SK-N-SH (cell line): ENCODE results near the gene GCNT2. TPM values are rescaled to one million over a fixed set of nuclear protein-coding genes. Genes with fewer than 3 reads are reported as not detected.

Source experiments
- CTCF ChIA-PET: fragments of 300-600, 350-600 bp; formaldehyde crosslinking; extraction: SDS; loops from one replicate; lab custom pipeline; 2021; lab: Yijun Ruan, JAX
- POLR2A ChIA-PET: fragments of 350-600 bp; sonication (Branson Sonifier 250); formaldehyde crosslinking; extraction: SDS; loops from one replicate; lab custom pipeline; 2020; ENCODE audit warnings: antibody characterized with exemption, inconsistent platforms; lab: Yijun Ruan, JAX
- DNase-seq: peaks from one replicate; pipeline ENCODE4 v3.0.0; 2012
- H2AFZ ChIP-seq: fragments of 200-600 bp; sonication (generic); 2 replicates; pipeline ENCODE4 v1.8.1; 2016; ENCODE audit warnings: antibody characterized with exemption, mild to moderate bottlenecking, low read depth
- H3F3A ChIP-seq: fragments of 200-600 bp; sonication (generic); replicated peaks from 2 replicates; pipeline ENCODE3; 2016; ENCODE audit warnings: antibody characterized with exemption, mild to moderate bottlenecking; ENCODE audit not compliant: insufficient read depth
- H3K27ac ChIP-seq, 2 experiments: fragments of 200-500 bp in 1 of 2; fragments of 200-600 bp in 1 of 2; sonication (Bioruptor generic) in 1 of 2; sonication (generic), shearing (Covaris generic) in 1 of 2; 2 replicates each; pipeline versions ENCODE4 v1.5.1 to v1.6.1; 2014 to 2016; ENCODE audit warnings: low read depth in 2 of 2, inconsistent platforms in 1 of 2, low read length in 1 of 2, mild to moderate bottlenecking in 1 of 2, mixed read lengths in 1 of 2
- H3K27me3 ChIP-seq: fragments of 200-600 bp; sonication (generic), shearing (Covaris generic); 2 replicates; pipeline ENCODE4 v1.6.1; 2016; ENCODE audit warnings: mixed run types; ENCODE audit not compliant: insufficient read depth
- H3K36me3 ChIP-seq, 2 experiments: fragments of 200-500 bp in 1 of 2; fragments of 200-600 bp in 1 of 2; sonication (Bioruptor generic) in 1 of 2; sonication (generic) in 1 of 2; replicated peaks in 1 of 2; 2 replicates each; pipeline versions ENCODE3 to v1.5.1; 2014 to 2016; ENCODE audit warnings: low read length in 1 of 2, mild to moderate bottlenecking in 1 of 2; ENCODE audit not compliant: insufficient read depth in 2 of 2, control insufficient read depth in 1 of 2
- H3K4me1 ChIP-seq, 2 experiments: fragments of 200-500 bp in 1 of 2; fragments of 200-600 bp in 1 of 2; sonication (Bioruptor generic) in 1 of 2; sonication (generic), shearing (Covaris generic) in 1 of 2; 2 replicates each; pipeline versions ENCODE4 v1.5.1 to v1.6.1; 2014 to 2016; ENCODE audit warnings: low read depth in 1 of 2, low read length in 1 of 2, mixed run types in 1 of 2; ENCODE audit not compliant: insufficient read depth in 2 of 2, control insufficient read depth in 1 of 2
- H3K4me2 ChIP-seq: fragments of 200-600 bp; sonication (generic), shearing (Covaris generic); 2 replicates; pipeline ENCODE4 v1.6.1; 2017; ENCODE audit warnings: mixed run types
- H3K4me3 ChIP-seq, 2 experiments: fragments of 200-500 bp in 1 of 2; fragments of 200-600 bp in 1 of 2; sonication (Bioruptor generic) in 1 of 2; sonication (generic), shearing (Covaris generic) in 1 of 2; 2 replicates each; pipeline versions ENCODE4 v1.5.1 to v1.8.1; 2014 to 2016; ENCODE audit warnings: low read depth in 2 of 2, inconsistent platforms in 1 of 2, low read length in 1 of 2, mild to moderate bottlenecking in 1 of 2, mixed read lengths in 1 of 2, moderate library complexity in 1 of 2
- H3K79me2 ChIP-seq: fragments of 200-600 bp; sonication (generic); 2 replicates; pipeline ENCODE4 v1.8.1; 2017; ENCODE audit warnings: mild to moderate bottlenecking; ENCODE audit not compliant: insufficient read depth
- H3K9ac ChIP-seq: fragments of 200-600 bp; sonication (generic); 2 replicates; pipeline ENCODE4 v1.6.1; 2017; ENCODE audit warnings: mixed run types
- H3K9me2 ChIP-seq: fragments of 200-600 bp; sonication (generic); 2 replicates; pipeline ENCODE4 v1.6.1; 2017; ENCODE audit warnings: mixed run types
- H3K9me3 ChIP-seq: fragments of 200-600 bp; sonication (generic); 2 replicates; pipeline ENCODE4 v1.6.1; 2017; ENCODE audit warnings: mixed run types, mild to moderate bottlenecking, moderate library complexity
- H4K20me1 ChIP-seq: fragments of 200-600 bp; sonication (generic); 2 replicates; pipeline ENCODE4 v1.6.1; 2017; ENCODE audit warnings: mild to moderate bottlenecking, mixed run types; ENCODE audit not compliant: insufficient read depth
- CHD2 ChIP-seq: fragments of 150-350 bp; IDR thresholded peaks from 2 replicates; pipeline ENCODE4 v1.6.1; 2018; ENCODE audit warnings: low read length; ENCODE audit not compliant: partially characterized antibody
- CTCF ChIP-seq: fragments of 200-600 bp; sonication (generic); IDR thresholded peaks from 2 replicates; pipeline ENCODE4 v1.6.1; 2017; ENCODE audit warnings: antibody characterized with exemption, mild to moderate bottlenecking, moderate library complexity
- FOXJ3 ChIP-seq: sonication (generic); formaldehyde crosslinking; IDR thresholded peaks from 2 replicates; pipeline ENCODE4 v1.5.1; 2020; ENCODE audit warnings: mild to moderate bottlenecking, missing genetic modification reagents
- FOXM1 ChIP-seq: IDR thresholded peaks from 2 replicates; pipeline ENCODE4 v1.4.0; 2012; ENCODE audit warnings: low read depth, mild to moderate bottlenecking
- GABPA ChIP-seq: IDR thresholded peaks from 2 replicates; pipeline ENCODE4 v1.4.0; 2012; ENCODE audit warnings: low read depth, mild to moderate bottlenecking
- GATA2 ChIP-seq: sonication (generic); formaldehyde crosslinking; IDR thresholded peaks from 2 replicates; pipeline ENCODE4 v1.5.0; 2020; ENCODE audit warnings: mild to moderate bottlenecking, missing genetic modification reagents
- JUND ChIP-seq: IDR thresholded peaks from 2 replicates; pipeline ENCODE4 v1.4.0; 2012
- MEF2A ChIP-seq: IDR thresholded peaks from 2 replicates; pipeline ENCODE4 v1.4.0; 2012; ENCODE audit warnings: low read depth, borderline replicate concordance
- MXI1 ChIP-seq: IDR thresholded peaks from 2 replicates; pipeline ENCODE4 v1.6.1; 2012; ENCODE audit warnings: mild to moderate bottlenecking, low read depth, low read length, improper control_type of control experiment
- NFIC ChIP-seq: IDR thresholded peaks from 2 replicates; pipeline ENCODE4 v1.4.0; 2012; ENCODE audit warnings: borderline replicate concordance
- RAD21 ChIP-seq: IDR thresholded peaks from 2 replicates; pipeline ENCODE4 v1.6.1; 2012; ENCODE audit warnings: mild to moderate bottlenecking, low read length
- RCOR1 ChIP-seq: fragments of 150-350 bp; IDR thresholded peaks from 2 replicates; pipeline ENCODE4 v1.6.1; 2017; ENCODE audit warnings: antibody characterized with exemption, low read length
- RFX5 ChIP-seq: IDR thresholded peaks from 2 replicates; pipeline ENCODE4 v1.6.1; 2012; ENCODE audit warnings: mild to moderate bottlenecking, improper control_type of control experiment, low read length
- SMC3 ChIP-seq: IDR thresholded peaks from 2 replicates; pipeline ENCODE4 v1.6.1; 2012; ENCODE audit warnings: low read depth, low read length, improper control_type of control experiment
- TCF12 ChIP-seq: IDR thresholded peaks from 2 replicates; pipeline ENCODE4 v1.4.0; 2012
- YY1 ChIP-seq: IDR thresholded peaks from 2 replicates; pipeline ENCODE4 v1.4.0; 2012; ENCODE audit warnings: low read depth, mild to moderate bottlenecking
- ZBTB33 ChIP-seq: IDR thresholded peaks from 2 replicates; pipeline ENCODE4 v1.4.0; 2012; ENCODE audit warnings: low read depth, borderline replicate concordance
- WGBS: methylation state at CpG from one replicate; pipeline ENCODE4 v1.1.6; 2017; ENCODE audit warnings: low lambda C conversion rate; 5-methylcytosine and 5-hydroxymethylcytosine counted together
- polyA plus RNA-seq, 3 experiments: library from polyadenylated mRNA; depleted of rRNA; stranded (reverse); fragments of >200 nt; gene quantifications; 2 replicates each; pipeline ENCODE4 v1.2.3, GENCODE V29; 2012
- TF ChIP-seq, protein P1 (sequence below): IDR thresholded peaks from 2 replicates; pipeline ENCODE4; 2012
- TF ChIP-seq, protein P2 (sequence below): IDR thresholded peaks from 2 replicates; pipeline ENCODE4 v1.4.0; 2012; ENCODE audit warnings: low read depth, borderline replicate concordance
- TF ChIP-seq, protein P3 (sequence below): IDR thresholded peaks from 2 replicates; pipeline ENCODE4 v1.6.1; 2012; ENCODE audit warnings: mild to moderate bottlenecking, low read depth, low read length, moderate library complexity

GCNT2 gene
- polyA plus RNA-seq, 1 of the 3 experiments (the other 2 are of a cell fraction) = 0.13 TPM

GRCh38 chr6:10578723-10579122 is 57.6 kb downstream of the GCNT2 start:
- no peak for DNase-seq
- ChIA-PET POLR2A (no interaction called here), CTCF (interaction anchor here (0.8 kb wide), 1 partner anchor 100 kb away, joined by 3 read pairs; no protein-coding TSS in a partner anchor)
- WGBS = 96% methylated on average over 5 of the region's 5 CpGs
- Histone ChIP-seq H3K4me3 (no peak overlapping the region), H3K4me1 (peaks cover 0 to 7% of the 10 kb centered on the region in 2 experiments; a peak in 1 of 4 replicates), H2AFZ (no peak overlapping the region), H3K27me3 (no peaks in the 10 kb centered on the region), H3K36me3 (no peaks in the 10 kb centered on the region), H3K9ac (no peak overlapping the region), H4K20me1 (no peaks in the 10 kb centered on the region), H3K9me2 (no peaks in the 10 kb centered on the region), H3K27ac (no peak overlapping the region), H3K4me2 (no peak overlapping the region), H3K79me2 (no peaks in the 10 kb centered on the region), H3F3A (no peaks in the 10 kb centered on the region), H3K9me3 (no peaks in the 10 kb centered on the region)
- TF ChIP-seq SMC3 (no peak), GATA2 (CRISPR knock-in tag) (no peak), TCF12 (no peak), NFIC (no peak), FOXJ3 (CRISPR knock-in tag) (no peak), CHD2 (no peak), CTCF (no peak), RAD21 (no peak), FOXM1 (no peak), GABPA (no peak), MEF2A (no peak), ZBTB33 (no peak), YY1 (no peak), MXI1 (no peak), JUND (no peak), RCOR1 (no peak), RFX5 (no peak)
- TF ChIP-seq, protein P1, sequence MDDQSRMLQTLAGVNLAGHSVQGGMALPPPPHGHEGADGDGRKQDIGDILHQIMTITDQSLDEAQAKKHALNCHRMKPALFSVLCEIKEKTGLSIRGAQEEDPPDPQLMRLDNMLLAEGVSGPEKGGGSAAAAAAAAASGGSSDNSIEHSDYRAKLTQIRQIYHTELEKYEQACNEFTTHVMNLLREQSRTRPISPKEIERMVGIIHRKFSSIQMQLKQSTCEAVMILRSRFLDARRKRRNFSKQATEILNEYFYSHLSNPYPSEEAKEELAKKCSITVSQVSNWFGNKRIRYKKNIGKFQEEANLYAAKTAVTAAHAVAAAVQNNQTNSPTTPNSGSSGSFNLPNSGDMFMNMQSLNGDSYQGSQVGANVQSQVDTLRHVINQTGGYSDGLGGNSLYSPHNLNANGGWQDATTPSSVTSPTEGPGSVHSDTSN = no peak
- TF ChIP-seq, protein P2, sequence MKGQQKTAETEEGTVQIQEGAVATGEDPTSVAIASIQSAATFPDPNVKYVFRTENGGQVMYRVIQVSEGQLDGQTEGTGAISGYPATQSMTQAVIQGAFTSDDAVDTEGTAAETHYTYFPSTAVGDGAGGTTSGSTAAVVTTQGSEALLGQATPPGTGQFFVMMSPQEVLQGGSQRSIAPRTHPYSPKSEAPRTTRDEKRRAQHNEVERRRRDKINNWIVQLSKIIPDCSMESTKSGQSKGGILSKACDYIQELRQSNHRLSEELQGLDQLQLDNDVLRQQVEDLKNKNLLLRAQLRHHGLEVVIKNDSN = no peak
- TF ChIP-seq, protein P3, sequence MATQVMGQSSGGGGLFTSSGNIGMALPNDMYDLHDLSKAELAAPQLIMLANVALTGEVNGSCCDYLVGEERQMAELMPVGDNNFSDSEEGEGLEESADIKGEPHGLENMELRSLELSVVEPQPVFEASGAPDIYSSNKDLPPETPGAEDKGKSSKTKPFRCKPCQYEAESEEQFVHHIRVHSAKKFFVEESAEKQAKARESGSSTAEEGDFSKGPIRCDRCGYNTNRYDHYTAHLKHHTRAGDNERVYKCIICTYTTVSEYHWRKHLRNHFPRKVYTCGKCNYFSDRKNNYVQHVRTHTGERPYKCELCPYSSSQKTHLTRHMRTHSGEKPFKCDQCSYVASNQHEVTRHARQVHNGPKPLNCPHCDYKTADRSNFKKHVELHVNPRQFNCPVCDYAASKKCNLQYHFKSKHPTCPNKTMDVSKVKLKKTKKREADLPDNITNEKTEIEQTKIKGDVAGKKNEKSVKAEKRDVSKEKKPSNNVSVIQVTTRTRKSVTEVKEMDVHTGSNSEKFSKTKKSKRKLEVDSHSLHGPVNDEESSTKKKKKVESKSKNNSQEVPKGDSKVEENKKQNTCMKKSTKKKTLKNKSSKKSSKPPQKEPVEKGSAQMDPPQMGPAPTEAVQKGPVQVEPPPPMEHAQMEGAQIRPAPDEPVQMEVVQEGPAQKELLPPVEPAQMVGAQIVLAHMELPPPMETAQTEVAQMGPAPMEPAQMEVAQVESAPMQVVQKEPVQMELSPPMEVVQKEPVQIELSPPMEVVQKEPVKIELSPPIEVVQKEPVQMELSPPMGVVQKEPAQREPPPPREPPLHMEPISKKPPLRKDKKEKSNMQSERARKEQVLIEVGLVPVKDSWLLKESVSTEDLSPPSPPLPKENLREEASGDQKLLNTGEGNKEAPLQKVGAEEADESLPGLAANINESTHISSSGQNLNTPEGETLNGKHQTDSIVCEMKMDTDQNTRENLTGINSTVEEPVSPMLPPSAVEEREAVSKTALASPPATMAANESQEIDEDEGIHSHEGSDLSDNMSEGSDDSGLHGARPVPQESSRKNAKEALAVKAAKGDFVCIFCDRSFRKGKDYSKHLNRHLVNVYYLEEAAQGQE = no peak
